Measurements from ENCODE around the gene EPHA8. TPM values are rescaled to one million over a fixed set of nuclear protein-coding genes. Genes with fewer than 3 reads are reported as not detected.

Gene EPHA8
- total RNA-seq, 1 donor from 2014 or later: not detected

DNA sequence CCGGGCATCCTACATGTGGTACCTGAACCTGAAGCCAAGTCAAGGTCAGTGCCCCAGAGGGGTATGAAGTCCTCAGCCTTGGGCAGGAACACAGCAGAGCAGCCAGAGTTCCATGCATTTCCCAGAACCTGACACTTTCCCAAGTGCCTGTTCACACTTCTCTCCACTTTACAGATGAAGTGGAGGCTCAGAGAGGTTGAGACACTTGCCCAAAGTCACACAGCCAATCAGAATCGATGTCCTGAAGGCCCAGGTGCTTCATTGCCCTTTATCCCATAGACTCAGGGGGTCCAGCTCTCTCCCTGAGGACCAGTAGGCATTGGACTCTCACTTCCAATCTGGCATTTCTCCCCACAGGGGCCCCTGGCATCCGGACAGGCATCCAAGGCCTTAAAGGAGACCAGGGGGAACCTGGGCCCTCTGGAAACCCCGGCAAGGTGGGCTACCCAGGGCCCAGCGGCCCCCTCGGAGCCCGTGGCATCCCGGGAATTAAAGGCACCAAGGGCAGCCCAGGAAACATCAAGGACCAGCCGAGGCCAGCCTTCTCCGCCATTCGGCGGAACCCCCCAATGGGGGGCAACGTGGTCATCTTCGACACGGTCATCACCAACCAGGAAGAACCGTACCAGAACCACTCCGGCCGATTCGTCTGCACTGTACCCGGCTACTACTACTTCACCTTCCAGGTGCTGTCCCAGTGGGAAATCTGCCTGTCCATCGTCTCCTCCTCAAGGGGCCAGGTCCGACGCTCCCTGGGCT lies 75.4 kb downstream of the EPHA8 start:
- no peak for DNase-seq (ENCODE audit: extremely low read depth, low read depth, low spot score)

DNA sequence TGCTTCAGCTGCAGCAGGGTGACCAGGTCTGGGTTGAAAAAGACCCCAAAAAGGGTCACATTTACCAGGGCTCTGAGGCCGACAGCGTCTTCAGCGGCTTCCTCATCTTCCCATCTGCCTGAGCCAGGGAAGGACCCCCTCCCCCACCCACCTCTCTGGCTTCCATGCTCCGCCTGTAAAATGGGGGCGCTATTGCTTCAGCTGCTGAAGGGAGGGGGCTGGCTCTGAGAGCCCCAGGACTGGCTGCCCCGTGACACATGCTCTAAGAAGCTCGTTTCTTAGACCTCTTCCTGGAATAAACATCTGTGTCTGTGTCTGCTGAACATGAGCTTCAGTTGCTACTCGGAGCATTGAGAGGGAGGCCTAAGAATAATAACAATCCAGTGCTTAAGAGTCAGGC lies 76.0 kb downstream of the EPHA8 start:
- no peak for DNase-seq (ENCODE audit: extremely low read depth, low read depth, low spot score)

DNA sequence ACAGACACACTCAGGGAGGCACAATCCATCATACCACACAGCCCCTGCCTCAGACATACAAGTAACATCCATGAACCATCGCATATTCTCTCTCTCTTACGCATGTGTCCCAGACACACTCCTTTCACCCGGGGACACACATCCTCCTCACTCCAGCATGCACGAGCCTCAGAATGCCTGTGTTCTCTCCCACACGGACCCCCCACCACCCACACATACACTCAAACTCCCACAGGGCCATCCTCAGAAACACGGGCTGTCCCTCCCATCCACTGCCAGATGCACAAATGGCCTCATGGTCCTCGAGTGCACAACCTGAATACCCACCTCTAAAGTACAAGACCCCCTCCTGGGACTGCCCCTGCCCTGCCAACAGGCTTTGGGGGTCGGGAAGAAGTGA lies 78.0 kb downstream of the EPHA8 start:
- no peak for DNase-seq (ENCODE audit: extremely low read depth, low read depth, low spot score)

DNA sequence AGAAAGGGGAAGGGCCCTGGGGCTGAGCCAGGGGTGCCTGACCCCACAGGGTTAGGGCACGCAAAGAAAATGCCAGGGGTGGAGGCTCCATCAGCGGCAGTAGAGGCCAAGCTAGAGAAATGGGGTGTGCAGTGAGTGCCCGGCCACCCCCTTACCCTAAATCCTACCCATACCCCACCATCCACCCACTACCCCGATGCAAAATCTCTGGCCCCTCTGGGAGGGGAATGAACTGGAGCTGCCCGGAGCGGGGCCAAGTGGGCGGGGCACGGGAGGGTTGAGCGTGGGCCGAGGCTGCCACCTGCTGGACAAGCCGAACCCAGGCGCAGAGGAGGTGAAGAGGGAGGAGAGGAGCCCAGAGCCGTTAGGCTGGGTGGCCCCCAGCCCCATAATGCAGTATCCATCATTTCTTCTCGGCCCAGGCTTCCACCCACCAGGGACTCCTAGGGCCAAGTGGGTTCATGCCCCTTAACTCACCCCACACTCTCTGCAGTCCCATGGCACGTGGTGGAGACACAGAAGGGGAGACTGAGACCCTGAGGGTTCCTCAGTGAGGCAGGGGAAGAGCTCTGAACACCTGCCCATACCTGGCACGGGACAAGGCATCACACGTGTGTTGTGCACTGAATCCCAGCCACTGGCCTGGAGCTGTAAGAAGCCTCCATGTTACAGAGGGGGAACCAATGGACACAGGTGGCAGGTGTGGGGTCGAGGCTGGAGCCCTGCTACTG lies 78.8 kb downstream of the EPHA8 start:
- DNase-seq (ENCODE audit: extremely low read depth, low read depth, low spot score): no peak

DNA sequence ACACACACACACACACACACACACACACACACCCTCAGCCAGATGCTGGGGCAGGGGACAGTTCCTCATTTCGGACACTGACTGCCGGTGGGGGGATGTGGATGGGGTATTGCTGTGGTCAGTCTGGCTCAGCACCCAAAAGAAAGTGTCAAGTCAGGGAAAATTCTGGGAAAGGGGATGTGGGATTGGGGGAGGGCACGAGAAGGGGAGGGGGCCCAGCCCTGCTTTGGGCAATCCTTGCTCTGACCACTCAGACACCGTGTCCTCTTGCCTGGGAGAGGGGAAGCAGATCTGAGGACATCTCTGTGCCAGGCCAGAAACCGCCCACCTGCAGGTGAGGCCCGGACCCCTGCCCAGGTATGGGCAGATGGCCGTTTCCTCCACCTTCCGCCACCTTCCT lies 80.1 kb downstream of the EPHA8 start, which contains the start of gene C1QC:
TSS of gene C1QC (plus strand) at position 253 of the 400 bp plus-strand sequence. CDS start 391 bp downstream, outside the sequence.
- DNase-seq (ENCODE audit: extremely low read depth, low read depth, low spot score): no peak

DNA sequence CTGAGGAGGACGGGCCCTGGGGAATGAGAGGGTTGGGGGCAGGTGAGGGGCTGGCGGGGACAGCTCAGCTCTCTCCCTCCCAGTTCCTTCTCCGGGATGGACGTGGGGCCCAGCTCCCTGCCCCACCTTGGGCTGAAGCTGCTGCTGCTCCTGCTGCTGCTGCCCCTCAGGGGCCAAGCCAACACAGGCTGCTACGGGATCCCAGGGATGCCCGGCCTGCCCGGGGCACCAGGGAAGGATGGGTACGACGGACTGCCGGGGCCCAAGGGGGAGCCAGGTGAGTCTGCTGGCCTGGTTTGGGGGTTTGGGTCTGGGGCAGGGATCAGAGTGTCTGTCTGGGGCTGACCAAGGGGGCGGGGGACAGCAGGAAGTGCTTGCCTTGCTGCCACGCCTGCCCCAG lies 80.6 kb downstream of the EPHA8 start:
- no peak for DNase-seq (ENCODE audit: extremely low read depth, low read depth, low spot score)

DNA sequence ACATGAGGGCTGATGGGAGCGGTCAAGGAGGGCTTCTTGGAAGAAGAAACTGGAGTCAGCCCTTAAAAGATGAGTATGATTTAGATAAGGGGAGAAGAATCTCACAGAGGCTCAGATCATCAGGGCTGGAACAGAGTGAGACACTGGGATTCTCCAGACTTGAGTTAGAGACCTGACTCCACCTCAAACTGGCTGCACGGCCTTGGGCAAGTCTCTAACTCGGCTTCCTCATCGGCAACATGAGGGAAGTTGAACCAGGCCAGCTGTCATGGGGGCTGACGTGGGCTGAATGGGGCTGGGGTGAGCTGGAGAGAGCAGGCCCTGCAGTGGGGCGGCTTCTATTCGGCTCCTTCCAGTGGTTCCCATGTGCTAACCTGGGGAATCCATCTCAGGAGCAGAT lies 82.6 kb downstream of the EPHA8 start:
- DNase-seq (ENCODE audit: extremely low read depth, low read depth, low spot score): no peak

DNA sequence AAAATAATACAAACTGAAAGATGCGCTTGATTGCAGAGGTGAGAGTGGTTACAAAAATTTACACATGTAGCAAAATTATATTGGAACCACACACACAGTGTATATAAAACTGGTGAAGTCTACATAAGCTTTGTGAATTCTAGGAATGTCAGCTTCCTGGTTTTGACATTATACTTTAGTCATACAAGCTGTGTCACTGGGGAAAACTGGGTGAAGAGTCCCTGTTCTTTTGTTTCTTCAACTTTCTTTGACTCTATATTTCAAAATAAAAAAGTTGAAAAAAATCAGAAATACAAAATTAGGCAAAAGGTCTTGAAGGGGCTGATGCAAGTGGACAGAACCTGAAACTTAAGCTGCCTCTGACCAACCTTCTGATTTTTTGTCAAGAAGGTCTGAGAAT lies 83.1 kb downstream of the EPHA8 start:
- DNase-seq (ENCODE audit: extremely low read depth, low read depth, low spot score): no peak

DNA sequence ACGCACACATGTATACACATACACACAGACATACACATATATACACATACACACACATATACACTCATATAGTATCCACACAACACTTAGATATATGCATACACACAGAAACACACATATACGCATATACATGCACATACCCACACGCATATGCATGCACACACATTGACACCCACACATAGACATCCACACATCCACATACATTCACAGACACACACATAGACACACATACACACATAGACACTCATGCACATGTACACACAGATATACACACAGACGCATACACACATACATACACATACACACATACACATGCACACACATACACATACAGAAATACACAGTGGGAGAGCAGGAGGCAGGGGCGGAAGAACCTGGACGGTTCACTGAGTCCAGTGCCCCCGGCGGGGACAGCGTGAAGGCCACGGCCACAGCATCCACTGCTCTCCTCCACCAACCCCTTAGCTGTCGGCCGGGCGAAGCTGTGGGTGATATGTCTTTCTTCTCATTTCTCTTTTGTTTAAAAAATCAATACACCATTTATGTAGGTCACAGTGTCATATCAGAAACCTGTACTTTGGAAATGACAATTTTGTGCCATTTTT lies 86.9 kb downstream of the EPHA8 start:
- no peak for DNase-seq (ENCODE audit: extremely low read depth, low read depth, low spot score)

DNA sequence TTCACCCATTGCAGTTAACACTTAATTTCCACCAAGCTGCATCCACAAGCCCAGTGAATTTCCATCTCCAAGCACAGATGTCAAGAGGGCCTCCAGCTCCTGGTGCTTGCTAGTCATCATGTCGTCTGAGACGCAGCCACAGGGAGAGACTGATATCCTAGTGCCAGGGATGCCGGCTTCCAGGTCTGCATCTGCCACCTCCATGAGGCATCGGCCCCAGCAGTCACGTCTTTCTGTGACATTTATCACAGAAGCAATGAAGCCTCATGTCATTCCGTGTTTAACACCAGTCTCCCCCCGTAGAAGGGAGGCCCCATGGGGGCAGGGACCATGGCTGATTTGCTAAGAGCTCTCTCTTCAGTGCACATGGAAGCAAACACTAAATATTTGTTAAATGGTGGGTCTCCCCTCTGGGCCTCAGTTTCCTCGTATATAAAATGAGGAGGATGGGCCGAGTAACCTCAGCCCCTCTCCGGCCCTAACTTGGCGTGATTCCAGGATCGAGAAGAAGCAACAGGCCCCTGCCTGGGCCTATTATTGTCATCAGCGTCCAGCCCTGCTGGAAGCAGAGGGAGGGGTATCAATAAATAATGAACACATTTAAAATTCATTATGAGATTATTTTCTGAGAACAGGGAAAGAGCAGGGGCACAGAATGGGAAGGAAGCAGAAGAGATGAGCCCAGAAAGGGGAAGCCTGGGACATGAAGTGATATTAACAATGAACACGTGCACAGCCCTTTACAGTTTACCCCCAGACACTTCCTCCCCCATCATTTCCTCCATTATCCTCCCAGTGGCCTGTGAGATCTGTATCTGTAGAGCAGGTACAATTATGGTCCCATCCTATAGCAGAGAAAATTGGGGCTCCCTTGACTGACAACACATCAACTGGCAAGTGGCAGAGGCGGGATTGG lies 88.9 kb downstream of the EPHA8 start:
- DNase-seq (ENCODE audit: extremely low read depth, low read depth, low spot score): no peak

DNA sequence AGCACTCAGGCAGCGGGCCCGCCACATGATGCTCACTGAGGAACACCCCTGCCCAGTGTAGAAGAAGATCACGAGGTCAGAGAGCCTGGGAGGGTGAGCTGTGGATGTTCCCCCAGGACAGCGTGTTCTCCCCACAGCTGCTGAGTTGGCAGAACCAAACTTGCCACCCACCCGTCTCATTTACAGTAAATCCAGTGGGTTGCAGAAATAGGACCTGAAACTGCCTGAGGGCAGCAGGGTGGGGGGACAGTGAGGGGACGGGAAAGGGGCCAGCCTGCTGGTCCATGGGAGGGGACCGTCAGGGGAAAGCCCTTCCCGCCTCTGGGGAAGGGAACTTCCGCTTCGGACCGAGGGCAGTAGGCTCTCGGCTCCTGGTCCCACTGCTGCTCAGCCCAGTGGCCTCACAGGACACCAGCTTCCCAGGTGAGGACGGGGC lies 89.6 kb downstream of the EPHA8 start, which contains the start of gene C1QB:
TSS of gene C1QB (plus strand) at position 356 of the 436 bp plus-strand sequence. CDS start 6,227 bp downstream, outside the sequence.
- DNase-seq (ENCODE audit: extremely low read depth, low read depth, low spot score): no peak

Other genes starting within 250 kb of the EPHA8 start
- 11.4 and 16.6 TPM in 2 replicates for gene ZBTB40, start 111.6 kb upstream of the EPHA8 start, total RNA-seq
- gene C1QA, start 73.1 kb downstream of the EPHA8 start, total RNA-seq: not detected in 2 replicates
- not detected in 2 replicates for gene C1QC, start 80.1 kb downstream of the EPHA8 start, total RNA-seq
- gene C1QB, start 89.7 kb downstream of the EPHA8 start, total RNA-seq: not detected in 2 replicates
- 71.1 and 77.9 TPM in 2 replicates for gene EPHB2, start 147.3 kb downstream of the EPHA8 start, total RNA-seq

Measured in glomerular endothelial cell (primary cell).